ENCODE measurements around the gene NEO1.

NEO1 gene

GRCh38 chr15:73353734-73354133 is 301.5 kb downstream of the NEO1 start:
- Histone ChIP-seq H3K9ac (ENCODE audit: low read length) (no peak overlapping the region), H3K27me3 (replicated peaks; ENCODE audit: control insufficient read depth, insufficient read depth, low read length) (peaks cover 73% of the 10 kb centered on the region), H3K36me3 (ENCODE audit: control insufficient read depth, insufficient read depth, low read length, severe bottlenecking) (no peaks in the 10 kb centered on the region), H3K4me1 (ENCODE audit: control insufficient read depth, insufficient read depth, low read length) (no peaks in the 10 kb centered on the region), H3K9me3 (ENCODE audit: control insufficient read depth, low read length) (no peaks in the 10 kb centered on the region), H3K4me3 (ENCODE audit: low read length) (no peak overlapping the region)
- no peak for DNase-seq (ENCODE audit: low read depth)

- Histone ChIP-seq H3K4me3 (ENCODE audit: low read length) (no peak overlapping the region), H3K9ac (ENCODE audit: low read length) (no peak overlapping the region), H3K9me3 (ENCODE audit: control insufficient read depth, low read length) (no peaks in the 10 kb centered on the region), H3K36me3 (ENCODE audit: control insufficient read depth, insufficient read depth, low read length, severe bottlenecking) (no peaks in the 10 kb centered on the region), H3K4me1 (ENCODE audit: control insufficient read depth, insufficient read depth, low read length) (no peaks in the 10 kb centered on the region), H3K27me3 (replicated peaks; ENCODE audit: control insufficient read depth, insufficient read depth, low read length) (peaks cover 73% of the 10 kb centered on the region)
- DNase-seq (ENCODE audit: low read depth), result no peak
Observed at GRCh38 chr15:73354241-73354640, 302.0 kb downstream of the NEO1 start.
